Stimulated activated CD4-positive, alpha-beta T cell treated with anti-CD3 and anti-CD28 coated beads, Interleukin-2, amount 100 ng/mL, for 24 hours (primary cell): ENCODE measurements around the gene FNDC10.
A peak's percentile ranks its signal among the peaks of the same experiment; 100 is the strongest.

ENCODE experiments used
- DNase-seq, 2 donors: peaks; one replicate each; pipeline ENCODE4 v3.0.0-alpha.2; 2020

FNDC10 gene

DNA sequence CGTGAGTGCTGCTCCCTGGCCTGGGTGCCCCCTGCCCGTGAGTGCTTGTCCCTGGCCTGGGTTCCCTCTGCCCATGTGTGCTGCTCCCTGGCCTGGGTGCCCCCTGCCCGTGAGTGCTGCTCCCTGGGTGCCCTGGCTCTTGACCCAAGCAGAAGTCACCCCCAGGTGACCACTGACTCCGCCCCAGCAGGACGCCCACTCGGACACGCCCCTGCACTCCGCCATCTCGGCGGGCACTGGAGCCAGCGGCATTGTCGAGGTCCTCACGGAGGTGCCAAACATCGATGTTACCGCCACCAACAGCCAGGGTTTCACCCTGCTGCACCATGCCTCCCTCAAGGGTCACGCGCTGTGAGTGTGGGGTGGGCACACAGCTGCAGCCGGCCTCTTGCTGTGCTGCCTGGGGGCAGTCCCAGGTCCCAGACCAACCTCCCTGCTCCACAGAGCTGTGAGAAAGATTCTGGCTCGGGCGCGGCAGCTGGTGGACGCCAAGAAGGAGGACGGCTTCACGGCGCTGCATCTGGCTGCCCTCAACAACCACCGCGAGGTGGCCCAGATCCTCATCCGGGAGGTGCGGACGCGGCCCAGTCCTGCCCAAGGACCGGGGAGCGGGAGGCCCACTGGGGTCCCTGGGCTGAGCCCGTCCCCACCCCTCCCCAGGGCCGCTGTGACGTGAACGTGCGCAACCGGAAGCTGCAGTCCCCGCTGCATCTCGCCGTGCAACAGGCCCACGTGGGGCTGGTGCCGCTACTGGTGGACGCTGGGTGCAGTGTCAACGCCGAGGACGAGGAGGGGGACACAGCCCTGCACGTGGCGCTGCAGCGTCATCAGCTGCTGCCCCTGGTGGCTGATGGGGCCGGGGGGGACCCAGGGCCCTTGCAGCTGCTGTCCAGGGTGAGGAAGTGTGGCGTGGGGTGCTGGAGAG, 28.2 kb upstream of the FNDC10 start:
- DNase-seq: no peak

DNA sequence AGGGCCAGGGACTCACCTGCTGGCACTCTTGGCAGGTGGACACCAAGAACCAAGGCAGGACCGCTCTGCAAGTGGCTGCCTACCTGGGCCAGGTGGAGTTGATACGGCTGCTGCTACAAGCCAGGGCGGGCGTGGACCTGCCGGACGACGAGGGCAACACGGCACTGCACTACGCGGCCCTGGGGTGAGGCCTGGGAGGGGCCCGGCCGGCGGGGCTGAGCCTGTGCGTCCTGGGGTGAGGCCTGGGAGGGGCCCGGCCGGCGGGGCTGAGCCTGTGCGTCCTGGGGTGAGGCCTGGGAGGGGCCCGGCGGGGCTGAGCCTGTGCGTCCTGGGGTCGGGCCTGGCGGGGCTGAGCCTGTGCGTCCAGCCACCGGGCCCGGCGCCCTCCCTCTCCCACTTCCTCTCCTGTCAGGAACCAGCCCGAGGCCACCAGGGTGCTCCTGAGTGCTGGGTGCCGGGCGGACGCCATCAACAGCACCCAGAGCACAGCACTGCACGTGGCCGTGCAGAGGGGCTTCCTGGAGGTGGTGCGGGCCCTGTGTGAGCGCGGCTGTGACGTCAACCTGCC, 27.4 kb upstream of the FNDC10 start:
- no peak for DNase-seq

DNA sequence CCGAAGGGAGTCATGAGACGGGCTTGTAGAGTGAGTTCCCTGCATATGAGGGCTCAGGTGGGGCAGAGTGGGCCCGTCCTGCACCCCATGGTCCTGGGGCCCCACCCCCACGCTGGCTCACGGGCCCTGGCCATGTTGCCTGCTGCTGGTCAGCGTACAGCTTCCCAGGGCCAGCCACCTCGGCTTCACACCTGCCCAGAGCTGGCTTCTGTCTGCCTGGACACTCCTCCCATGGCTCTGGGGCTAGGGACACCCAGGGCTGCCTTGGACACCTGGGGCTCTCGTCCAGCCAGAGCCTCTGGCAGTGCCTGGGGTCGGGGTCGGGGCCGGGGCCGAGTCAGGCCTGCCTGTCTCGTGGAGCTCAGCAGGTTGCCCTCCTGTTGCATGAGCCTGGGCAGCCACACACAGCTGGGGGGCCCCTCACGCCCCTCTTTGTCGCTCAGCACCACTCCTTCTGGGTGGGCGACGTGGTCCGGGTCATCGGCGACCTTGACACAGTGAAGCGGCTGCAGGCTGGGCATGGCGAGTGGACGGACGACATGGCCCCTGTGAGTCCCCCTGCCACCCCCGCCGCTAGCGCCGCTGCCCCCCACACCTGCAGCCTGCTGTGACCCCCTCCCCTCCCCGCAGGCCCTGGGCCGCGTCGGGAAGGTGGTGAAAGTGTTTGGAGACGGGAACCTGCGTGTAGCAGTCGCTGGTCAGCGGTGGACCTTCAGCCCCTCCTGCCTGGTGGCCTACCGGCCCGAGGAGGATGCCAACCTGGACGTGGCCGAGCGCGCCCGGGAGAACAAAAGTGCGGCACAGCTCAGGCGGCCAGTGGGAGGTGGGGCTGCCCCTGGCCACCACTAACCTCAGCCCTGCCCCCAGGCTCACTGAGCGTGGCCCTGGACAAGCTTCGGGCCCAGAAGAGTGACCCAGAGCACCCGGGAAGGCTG, 26.5 kb upstream of the FNDC10 start:
- no peak for DNase-seq

DNA sequence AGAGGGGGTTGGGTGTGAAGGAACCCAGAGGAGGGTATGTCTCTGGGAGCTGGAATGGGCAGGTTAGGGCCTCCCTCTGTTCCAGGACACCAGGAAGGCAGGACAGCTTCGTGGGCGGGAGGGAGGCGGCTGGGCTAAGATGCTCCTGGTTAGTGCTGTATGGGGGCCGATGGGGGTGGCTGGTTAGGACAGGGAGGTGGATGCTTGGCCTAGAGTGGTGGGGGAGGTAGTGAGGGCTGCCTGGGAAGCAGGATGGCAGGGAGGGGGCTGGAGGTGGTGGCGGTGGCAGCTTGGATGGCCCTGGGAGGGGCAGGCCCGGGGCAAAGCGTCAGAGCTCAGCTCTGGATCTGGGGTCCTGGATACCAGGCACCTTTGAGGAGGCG, 25.9 kb upstream of the FNDC10 start:
- no peak for DNase-seq

DNA sequence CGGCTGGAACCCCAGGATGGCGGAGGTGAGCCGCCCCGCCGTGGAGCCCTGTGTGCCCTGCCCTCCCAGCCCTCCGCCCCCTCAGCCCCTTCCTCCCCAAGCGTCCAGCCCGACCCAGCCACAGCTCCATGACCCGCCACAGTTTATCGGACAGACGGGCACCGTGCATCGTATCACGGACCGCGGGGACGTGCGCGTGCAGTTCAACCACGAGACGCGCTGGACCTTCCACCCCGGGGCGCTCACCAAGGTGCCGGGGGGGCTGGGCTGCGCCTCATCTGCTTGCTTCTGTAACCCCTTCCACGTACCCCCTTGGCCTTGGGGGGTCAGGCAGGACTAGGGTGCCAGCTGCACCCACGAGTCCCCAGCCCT, 25.5 kb upstream of the FNDC10 start:
- no peak for DNase-seq

DNA sequence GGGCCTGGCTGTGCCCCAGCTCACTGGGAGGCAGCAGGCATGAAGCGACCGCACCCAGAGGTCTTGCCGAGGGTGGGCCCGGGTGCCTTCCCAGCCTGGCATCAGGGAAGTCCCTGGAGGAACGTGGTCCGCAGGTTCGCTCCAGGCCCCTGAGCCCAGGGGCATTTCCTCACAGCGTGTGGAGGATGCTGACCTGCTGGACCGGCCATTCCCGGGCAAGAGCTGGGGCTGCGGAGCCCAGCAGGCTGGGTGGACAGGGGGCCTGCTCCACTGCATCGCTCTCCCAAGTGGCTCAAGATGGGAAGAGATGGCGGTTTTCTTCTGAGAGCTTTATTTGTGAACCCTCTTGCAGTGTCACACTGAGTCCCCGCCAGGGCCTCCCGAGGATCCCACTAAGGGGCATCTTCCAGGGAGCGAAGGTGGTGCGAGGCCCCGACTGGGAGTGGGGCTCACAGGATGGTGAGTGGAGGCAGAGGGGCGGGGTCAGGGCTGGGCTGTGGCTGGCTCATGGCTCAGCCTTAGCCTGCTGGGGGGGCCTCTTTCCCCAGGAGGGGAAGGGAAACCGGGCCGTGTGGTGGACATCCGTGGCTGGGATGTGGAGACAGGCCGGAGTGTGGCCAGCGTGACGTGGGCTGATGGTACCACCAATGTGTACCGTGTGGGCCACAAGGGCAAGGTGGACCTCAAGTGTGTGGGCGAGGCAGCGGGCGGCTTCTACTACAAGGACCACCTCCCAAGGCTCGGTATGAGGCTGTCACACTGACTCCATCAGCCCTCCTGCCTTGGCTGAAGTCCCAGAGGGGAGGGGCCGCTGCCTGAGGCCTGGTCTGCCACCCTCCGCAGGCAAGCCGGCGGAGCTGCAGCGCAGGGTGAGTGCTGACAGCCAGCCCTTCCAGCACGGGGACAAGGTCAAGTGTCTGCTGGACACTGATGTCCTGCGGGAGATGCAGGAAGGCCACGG, 24.8 kb upstream of the FNDC10 start:
- no peak for DNase-seq

DNA sequence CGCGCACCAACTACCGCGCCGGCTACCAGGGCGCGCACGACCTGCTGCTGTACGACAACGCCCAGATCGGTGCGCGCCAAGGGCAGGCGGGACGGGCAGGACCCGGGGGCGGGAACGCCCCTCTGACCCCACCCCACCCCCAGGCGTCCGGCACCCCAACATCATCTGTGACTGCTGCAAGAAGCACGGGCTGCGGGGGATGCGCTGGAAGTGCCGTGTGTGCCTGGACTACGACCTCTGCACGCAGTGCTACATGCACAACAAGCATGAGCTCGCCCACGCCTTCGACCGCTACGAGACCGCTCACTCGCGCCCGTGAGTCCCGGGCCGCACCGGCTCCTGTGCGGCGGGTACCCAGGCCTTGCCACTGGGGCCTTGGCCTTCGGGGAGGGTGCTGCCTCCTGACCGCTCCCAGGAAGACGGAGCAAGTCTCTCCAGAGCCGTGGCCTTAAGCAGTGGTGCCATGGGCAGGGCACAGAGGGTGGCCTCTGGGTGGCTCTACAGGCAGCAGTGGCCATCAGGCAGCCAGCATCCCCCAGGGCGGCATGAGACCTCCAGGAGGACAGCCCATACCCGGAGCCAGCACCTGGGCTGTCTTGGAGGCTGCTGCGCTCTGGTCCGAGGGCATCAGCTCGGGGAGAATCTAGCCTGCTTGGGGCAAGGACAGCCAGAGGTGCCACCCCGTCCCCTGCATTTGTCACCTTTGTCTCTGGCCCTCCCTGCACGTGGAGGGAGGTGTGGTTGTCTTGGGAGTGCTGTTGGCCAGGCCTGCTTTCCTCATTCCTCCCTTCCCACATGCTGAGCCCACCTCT, 23.9 kb upstream of the FNDC10 start:
- DNase-seq: no peak

DNA sequence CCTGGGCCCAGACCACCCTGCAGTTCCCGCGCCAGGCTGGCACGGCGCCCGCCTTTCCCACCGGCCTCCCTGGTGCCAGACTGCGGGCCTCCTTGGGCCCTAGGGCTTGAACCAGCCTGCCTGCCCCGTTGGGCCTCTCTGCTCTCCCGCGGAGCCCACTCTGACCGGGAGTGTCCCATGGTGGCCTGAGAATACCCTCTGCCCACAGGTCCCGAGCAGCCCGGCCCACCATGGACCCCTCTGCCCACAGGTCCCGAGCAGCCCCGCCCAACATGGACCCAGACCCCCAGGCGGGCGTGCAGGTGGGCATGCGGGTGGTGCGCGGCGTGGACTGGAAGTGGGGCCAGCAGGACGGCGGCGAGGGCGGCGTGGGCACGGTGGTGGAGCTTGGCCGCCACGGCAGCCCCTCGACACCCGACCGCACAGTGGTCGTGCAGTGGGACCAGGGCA, 23.3 kb upstream of the FNDC10 start:
- no peak for DNase-seq

DNA sequence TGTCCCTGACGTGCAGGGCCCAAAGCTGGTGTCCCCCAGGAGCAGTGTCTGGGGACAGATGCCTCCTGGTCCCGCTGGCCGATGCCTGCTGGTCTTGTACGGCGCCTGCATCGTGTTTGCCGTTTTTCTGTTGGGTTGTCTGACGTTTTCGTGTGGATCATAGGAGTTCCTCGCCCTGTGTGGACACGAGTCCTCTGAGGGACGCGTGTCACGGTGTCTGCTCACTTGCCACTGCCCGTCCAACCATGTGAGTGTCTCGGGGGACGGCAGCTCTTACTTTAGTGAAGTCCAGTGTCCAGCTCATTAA, 22.8 kb upstream of the FNDC10 start:
- no peak for DNase-seq

DNA sequence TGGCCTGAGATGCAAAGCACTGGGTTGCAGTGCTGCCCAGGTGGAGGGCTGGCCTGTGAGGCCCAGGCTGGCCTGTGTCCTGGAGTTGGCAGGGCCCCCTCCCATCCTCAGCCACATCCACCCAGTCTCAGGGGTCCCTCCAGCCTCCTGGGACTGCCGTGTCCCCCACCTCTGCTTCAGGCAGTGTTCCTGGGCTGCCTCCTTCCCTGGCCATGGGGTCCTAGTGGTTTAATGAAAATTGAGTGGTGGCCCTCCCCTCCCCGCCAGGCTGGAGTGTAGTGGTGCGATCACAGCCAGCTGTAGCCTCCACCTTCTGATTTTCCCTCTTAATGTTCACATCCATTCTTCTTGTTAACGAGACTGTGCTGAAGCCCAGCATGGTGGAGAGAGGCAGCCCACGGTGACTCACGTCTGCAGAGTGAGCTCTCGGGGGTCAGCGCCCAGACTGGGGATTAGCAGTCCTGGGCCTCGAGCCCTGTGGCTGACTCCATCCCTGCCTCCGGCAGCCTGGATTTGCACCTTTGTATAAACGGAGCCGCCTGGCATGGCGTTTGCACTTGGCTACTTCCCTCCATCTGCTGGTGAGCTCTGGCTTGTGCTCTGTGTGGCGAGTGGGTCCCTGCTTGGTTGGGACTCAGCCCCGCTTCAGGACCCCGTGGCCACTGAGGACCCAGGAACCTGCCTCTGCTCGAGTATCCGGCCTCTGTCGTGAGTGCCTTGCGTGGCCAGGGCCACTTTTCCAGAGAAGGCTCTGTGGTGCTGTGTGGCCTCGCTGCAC, 22.3 kb upstream of the FNDC10 start:
- DNase-seq: no peak

DNA sequence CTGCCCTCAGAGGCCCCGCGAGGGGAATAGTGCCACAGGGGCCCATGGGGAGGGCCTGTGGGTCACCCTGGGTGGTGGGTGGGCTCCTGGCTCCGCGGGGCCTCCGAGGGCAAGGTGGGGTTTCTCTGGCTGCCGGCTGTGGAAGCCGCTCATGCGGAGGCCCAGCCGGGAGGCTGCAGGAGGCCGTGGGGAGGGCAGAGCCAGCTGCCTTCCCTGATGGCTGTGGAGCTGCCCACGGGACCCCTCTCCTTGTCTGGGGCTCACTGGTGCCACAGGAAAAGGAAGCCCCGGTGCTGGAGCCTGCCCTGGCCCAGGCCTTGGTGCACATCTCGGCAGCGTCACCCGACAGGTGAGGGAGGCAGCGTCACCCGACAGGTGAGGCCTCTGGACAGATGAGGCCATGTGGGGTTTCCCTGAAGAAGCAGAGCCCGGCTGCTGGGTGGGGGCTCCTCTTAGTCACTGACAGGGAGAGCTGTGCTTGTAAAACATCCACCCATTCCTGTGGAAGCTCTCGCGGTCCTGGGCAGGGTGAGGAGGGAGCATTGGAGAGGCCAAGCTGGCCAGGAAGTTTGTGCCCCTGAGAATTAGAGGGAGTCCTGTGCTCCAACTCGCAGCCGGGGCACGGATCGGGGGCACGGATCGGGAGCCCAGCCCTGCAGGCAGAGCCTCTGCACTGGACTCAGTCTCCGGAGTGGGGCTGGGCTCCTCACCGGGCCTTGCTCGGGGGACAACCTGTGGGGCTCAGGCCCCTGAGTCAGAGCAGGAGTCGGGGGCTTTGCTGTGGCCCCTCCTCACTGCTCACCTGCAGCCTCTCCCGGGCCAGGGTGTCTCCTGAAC, 21.5 kb upstream of the FNDC10 start:
- DNase-seq: no peak

DNA sequence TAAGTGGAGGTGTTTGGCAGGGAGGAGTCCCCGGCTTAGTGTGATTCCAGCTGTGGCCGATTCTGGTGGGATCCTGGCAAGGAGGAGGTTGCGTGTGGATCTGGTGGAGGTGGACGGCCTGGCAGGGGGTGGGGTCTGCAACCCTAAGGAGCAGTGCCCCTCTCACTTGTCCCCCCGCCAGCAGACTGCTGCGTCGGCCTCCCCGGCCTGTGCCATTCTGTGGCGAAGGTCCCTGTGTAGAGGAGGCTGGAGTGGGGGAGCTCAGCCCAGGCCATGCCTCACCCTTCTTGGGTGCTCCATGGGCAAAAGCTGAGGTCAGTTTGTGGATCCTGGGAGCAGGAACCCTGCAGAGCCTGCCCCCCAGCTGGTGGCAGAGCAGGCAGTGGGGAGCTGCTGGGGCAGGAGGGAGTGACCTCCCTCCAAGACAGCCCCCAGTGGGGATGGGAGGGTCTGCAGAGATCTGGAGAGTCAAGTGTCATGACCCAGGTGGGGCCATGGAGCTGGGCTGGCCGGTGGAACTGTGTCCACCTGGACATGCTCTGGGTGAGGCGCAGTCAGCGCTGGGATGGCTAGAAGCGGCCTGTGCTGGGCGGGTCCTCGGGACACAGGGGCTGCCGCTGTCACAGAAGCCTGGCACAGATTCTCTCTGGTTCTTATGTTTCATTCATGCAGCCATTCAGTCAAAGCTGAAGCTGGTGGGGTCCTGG, 20.7 kb upstream of the FNDC10 start:
- no peak for DNase-seq

DNA sequence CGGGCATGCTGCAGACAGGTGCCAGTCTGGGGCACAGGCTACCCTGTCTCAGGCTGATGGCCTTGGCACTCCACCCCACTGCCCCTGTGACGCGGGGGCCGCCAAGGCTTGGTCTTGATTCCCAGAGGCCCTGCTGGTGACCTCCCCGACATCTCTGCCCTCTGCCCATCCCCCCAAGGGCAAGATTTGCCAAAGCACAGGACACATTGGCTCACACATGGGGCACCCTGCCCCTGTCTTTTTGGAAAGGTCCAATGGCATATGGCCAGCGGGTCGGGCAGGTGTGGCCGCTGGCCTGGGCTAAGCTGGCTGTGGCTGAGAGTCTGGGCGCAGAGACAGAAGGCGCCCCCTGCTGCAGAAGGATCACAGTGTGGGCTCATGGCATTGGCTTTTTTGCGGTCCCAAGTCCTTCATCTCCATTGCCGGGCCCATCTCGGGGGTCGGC, 20.0 kb upstream of the FNDC10 start:
- DNase-seq: peak in 1 of 2 donors; percentile 9

DNA sequence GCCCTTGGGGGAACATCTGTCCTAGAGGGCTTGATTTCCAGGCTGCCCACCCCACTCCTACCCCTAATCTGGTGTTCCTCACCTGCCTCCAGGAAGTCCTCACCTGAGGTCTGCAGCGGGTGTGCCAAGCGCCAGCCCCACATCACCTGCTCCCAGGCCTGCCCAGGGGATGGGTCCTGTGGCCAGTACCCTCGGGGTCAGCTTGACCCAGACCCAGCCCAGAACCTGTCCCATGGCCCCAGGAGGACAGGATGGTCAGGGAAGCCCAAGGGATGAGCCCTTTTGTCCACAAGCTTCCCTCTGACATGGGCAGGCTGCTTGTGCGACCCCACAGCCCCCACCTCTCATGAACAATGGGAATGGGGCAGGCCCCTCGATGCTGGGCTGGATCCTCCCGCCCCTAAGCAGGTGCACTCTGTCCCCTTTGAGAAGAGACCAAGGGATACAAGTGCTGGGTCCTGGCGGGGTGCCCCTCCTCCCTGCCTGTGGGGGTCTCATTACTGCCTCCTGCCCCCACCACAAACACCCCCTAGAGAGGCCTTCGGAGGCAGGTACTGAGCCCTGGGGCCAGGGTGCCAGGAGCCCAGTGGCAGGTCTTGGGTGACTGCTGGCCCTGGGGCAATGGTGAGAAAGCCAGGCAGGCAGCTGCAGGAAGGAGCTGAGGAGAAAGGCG, 18.6 kb upstream of the FNDC10 start:
- DNase-seq: no peak

DNA sequence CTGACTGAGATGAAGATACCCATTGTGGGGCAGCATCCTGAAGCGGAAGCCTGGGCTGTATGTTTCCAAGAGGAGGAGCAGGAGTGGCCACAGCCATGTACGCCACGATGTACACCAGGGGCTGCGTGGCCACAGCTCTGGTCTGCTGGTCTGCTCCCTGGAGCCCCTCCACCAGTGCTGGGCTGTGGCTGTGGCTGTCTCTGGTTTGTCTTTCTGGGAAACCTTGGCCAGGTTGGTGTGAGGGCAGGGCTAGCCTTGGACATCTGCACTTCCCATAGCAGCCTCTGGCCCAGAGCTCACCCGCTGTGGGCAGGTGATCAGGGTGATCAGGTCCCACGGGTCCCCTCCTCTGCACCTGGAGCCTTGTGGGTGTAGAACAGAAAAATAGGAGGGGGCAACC, 18.0 kb upstream of the FNDC10 start:
- DNase-seq: peak in 1 of 2 donors; percentile 0

DNA sequence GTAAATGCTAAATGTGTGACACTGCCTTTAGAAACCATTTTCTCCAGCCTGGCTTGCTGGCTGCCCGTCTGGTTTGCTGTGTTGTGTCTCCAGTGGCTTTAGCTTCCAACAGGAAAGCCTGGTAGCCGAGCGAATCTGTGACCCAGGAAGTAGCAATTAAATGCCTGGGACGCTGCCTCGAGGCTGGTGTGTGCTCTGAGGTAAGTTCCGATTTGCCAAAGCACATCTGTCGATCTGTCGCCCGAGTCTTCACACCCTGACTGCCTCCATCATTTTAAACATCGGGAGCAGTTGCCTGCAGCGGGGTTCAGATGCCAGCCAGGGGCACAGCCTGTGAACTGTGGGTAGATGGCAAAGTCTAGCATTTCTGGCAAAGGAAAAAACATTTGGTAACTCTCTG, 17.6 kb upstream of the FNDC10 start:
- DNase-seq: no peak

DNA sequence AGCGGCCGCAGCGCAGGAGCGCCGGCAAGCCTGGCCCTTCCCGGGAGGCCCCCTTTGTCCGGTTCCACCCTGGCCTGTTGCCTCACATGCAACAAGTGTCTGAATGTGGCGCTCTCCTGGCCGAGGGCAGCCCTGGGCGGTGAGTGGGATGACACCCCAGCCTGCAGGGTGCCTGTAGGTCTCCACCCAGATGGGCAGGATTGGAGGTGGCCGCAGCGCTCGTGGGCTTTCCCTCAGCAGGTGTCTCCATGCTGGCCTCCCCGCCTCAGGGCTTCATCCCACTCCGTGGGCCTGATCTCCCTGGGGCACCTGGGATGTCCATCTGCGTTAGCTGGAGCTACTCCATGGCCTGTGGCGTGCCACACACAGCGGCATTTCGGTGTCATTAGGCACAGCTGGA, 16.9 kb upstream of the FNDC10 start:
- DNase-seq: no peak

DNA sequence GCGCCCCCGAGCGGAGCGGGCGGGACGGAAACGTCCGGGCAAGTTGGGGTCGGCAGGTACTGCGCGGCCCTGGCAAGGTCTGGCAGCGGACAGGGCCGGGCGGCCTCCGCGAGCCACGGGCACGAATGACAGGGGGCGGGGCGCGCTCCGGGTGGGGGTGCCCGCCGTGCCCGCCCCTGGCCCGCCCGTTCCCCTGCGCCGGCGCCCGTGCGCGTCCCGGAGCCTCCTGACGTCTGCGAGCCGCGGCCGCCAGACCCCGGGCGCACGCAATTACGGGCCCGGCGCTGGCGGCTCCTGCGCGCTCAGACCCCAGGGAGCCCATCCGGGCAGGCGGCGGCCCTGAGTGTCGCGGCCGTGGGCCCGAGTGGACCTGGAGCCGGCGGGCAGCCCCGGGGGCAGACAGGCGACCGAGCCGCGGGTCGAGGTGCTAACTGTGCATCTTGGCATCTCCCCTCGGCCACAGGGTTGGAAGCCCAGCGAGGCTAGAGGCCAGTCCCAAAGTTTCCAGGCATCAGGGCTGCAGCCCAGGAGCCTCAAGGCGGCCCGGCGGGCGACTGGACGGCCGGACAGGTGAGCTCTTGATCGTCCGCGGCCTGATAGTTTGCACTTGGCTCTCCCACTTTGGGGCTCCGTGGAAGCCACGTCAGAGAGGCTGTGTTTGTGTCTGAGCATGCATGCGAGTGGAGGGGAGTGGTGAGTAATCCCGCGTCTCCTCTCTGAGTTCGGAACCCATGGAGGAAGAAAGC, 16.3 kb upstream of the FNDC10 start:
- peak; percentile 53 to 54 for DNase-seq
